H1 (cell line): ENCODE results near the gene CDK5. TPM values are rescaled to one million over a fixed set of nuclear protein-coding genes. Genes with fewer than 3 reads are reported as not detected.

ENCODE experiments used
- ATF3 ChIP-seq: IDR thresholded peaks from 2 replicates; pipeline ENCODE4 v1.6.1; 2011; ENCODE audit warnings: low read depth, mild to moderate bottlenecking, low read length; ENCODE audit not compliant: insufficient read depth
- USF2 ChIP-seq: IDR thresholded peaks from 2 replicates; pipeline ENCODE4 v1.6.1; 2011; ENCODE audit warnings: low read length, improper control_type of control experiment
- polyA plus RNA-seq, 7 experiments: library from polyadenylated mRNA; depleted of rRNA in 3 of 7; stranded (reverse) in 5 of 7; unstranded in 2 of 7; fragments of >200 nt in 5 of 7; fragments of 200-250 nt in 2 of 7; gene quantifications; 1 replicate in 5 of 7; 2 replicates in 1 of 7; 4 replicates in 1 of 7; pipeline versions ENCODE4 v1.2.1 to v1.2.3, GENCODE V29; 2011 to 2013; ENCODE audit warnings: missing spikeins in 2 of 7, mixed read lengths in 2 of 7
- total RNA-seq: library from RNA; stranded (reverse); fragmentation: NEBNext Ultra II Directional; extraction: Animal tissue kit (Norgen Biotek cat#: 25700); gene quantifications from 2 replicates; pipeline ENCODE4 v1.2.1, GENCODE V29; 2021

The CDK5 gene
- total and polyA plus RNA-seq, 2 of the 8 experiments (the other 6 are each of a cell fraction or from before 2014, with no cell fraction given): 22.8 to 37.2 TPM

GRCh38 chr7:151035902-151036301 lies 21.8 kb downstream of the CDK5 start (continued):
- no peak for TF ChIP-seq USF2
- no peak for TF ChIP-seq ATF3
